ENCODE measurements around the gene NT5C2.
"Not testable (repeated sequence)": the region's sequence is repeated elsewhere in the genome, so short reads cannot be mapped to it uniquely, and the experiment has no call there.

The NT5C2 gene

GRCh38 chr10:103163766-103164403 lies 29.2 kb downstream of the NT5C2 start:
- DNase-seq (ENCODE audit: low read depth in 2 of 2) = not testable (repeated sequence)

GRCh38 chr10:103157246-103157645 lies 35.8 kb downstream of the NT5C2 start:
- no peak for DNase-seq (ENCODE audit: low read depth in 2 of 2)

GRCh38 chr10:103155471-103156085 lies 37.5 kb downstream of the NT5C2 start:
- DNase-seq (ENCODE audit: low read depth in 2 of 2) = no peak

- DNase-seq (ENCODE audit: low read depth in 2 of 2) = no peak
Measured at GRCh38 chr10:103154521-103155299, 38.4 kb downstream of the NT5C2 start.

- DNase-seq (ENCODE audit: low read depth in 2 of 2) = no peak
Measured at GRCh38 chr10:103153302-103154197, 39.5 kb downstream of the NT5C2 start.

GRCh38 chr10:103149991-103150622 lies 43.0 kb downstream of the NT5C2 start:
- no peak for DNase-seq (ENCODE audit: low read depth in 2 of 2)

- no peak for DNase-seq (ENCODE audit: low read depth in 2 of 2)
Measured at GRCh38 chr10:103147645-103148044, 45.4 kb downstream of the NT5C2 start.

GRCh38 chr10:103145860-103146466 lies 47.1 kb downstream of the NT5C2 start:
- no peak for DNase-seq (ENCODE audit: low read depth in 2 of 2)

GRCh38 chr10:103145046-103145445 lies 48.0 kb downstream of the NT5C2 start:
- no peak for DNase-seq (ENCODE audit: low read depth in 2 of 2)

- DNase-seq (ENCODE audit: low read depth in 2 of 2) = no peak
Measured at GRCh38 chr10:103144041-103144440, 49.0 kb downstream of the NT5C2 start.

GRCh38 chr10:103143641-103144040 lies 49.4 kb downstream of the NT5C2 start:
- not testable (repeated sequence) for DNase-seq (ENCODE audit: low read depth in 2 of 2)

GRCh38 chr10:103141950-103142349 lies 51.1 kb downstream of the NT5C2 start:
- DNase-seq (ENCODE audit: low read depth in 2 of 2) = no peak

- no peak for DNase-seq (ENCODE audit: low read depth in 2 of 2)
Measured at GRCh38 chr10:103140469-103140868, 52.6 kb downstream of the NT5C2 start.

- no peak for DNase-seq (ENCODE audit: low read depth in 2 of 2)
Measured at GRCh38 chr10:103139803-103140202, 53.3 kb downstream of the NT5C2 start.

GRCh38 chr10:103135168-103135567 lies 57.9 kb downstream of the NT5C2 start:
- not testable (repeated sequence) for DNase-seq (ENCODE audit: low read depth in 2 of 2)

GRCh38 chr10:103130910-103131309 lies 62.2 kb downstream of the NT5C2 start:
- DNase-seq (ENCODE audit: low read depth in 2 of 2) = no peak

- DNase-seq (ENCODE audit: low read depth in 2 of 2) = not testable (repeated sequence)
Measured at GRCh38 chr10:103130180-103130579, 62.9 kb downstream of the NT5C2 start.

GRCh38 chr10:103127241-103127640 lies 65.8 kb downstream of the NT5C2 start:
- no peak for DNase-seq (ENCODE audit: low read depth in 2 of 2)

GRCh38 chr10:103125323-103126267 lies 67.5 kb downstream of the NT5C2 start:
- no peak for DNase-seq (ENCODE audit: low read depth in 2 of 2)
